H1 (cell line): ENCODE results near the gene GSE1.

ENCODE experiments used
- CTCF ChIP-seq, 3 experiments: IDR thresholded peaks; 1 replicate in 2 of 3; 2 replicates in 1 of 3; pipeline versions ENCODE4 v1.5.1 to v1.6.1; 2011; ENCODE audit warnings: low read length in 3 of 3, mild to moderate bottlenecking in 3 of 3, inconsistent platforms in 2 of 3, low read depth in 1 of 3, moderate library complexity in 1 of 3; ENCODE audit not compliant: insufficient read depth in 1 of 3; ENCODE audit errors: control extremely low read depth in 1 of 3
- EP300 ChIP-seq, 2 experiments: IDR thresholded peaks; 1 replicate in 1 of 2; 2 replicates in 1 of 2; pipeline ENCODE4 v1.6.1; 2011 to 2012; ENCODE audit warnings: low read depth in 2 of 2, low read length in 2 of 2, mild to moderate bottlenecking in 2 of 2, borderline replicate concordance in 1 of 2, inconsistent platforms in 1 of 2, moderate library complexity in 1 of 2
- EZH2 ChIP-seq: fragments of 200-600 bp; sonication (generic); IDR thresholded peaks from 2 replicates; pipeline ENCODE4 v1.7.1; 2012; ENCODE audit warnings: low read depth, mild to moderate bottlenecking, moderate library complexity, low read length, inconsistent platforms; ENCODE audit not compliant: severe bottlenecking
- GABPA ChIP-seq: IDR thresholded peaks from 2 replicates; pipeline ENCODE4 v1.6.1; 2011; ENCODE audit warnings: mild to moderate bottlenecking, low read length, moderate library complexity, borderline replicate concordance; ENCODE audit not compliant: insufficient read depth
- MAFK ChIP-seq: IDR thresholded peaks from 2 replicates; pipeline ENCODE4 v1.6.1; 2012; ENCODE audit warnings: low read depth, mild to moderate bottlenecking, improper control_type of control experiment, low read length
- POLR2A ChIP-seq, 2 experiments: IDR thresholded peaks; 1 replicate in 1 of 2; 2 replicates in 1 of 2; pipeline ENCODE4 v1.6.1; 2011; ENCODE audit warnings: low read depth in 2 of 2, low read length in 2 of 2, mild to moderate bottlenecking in 2 of 2; ENCODE audit errors: control extremely low read depth in 1 of 2
- RAD21 ChIP-seq, 2 experiments: IDR thresholded peaks in 1 of 2; conservative IDR thresholded peaks in 1 of 2; 2 replicates each; pipeline ENCODE4 v1.6.1; 2011; ENCODE audit warnings: low read depth in 2 of 2, low read length in 2 of 2, improper control_type of control experiment in 1 of 2, inconsistent platforms in 1 of 2, mild to moderate bottlenecking in 1 of 2, moderate library complexity in 1 of 2
- SIX5 ChIP-seq: IDR thresholded peaks from 2 replicates; pipeline ENCODE4 v1.6.1; 2011; ENCODE audit warnings: mild to moderate bottlenecking, low read depth, low read length
- SP1 ChIP-seq: IDR thresholded peaks from 2 replicates; pipeline ENCODE4 v1.6.1; 2011; ENCODE audit warnings: low read depth, low read length
- SP2 ChIP-seq: IDR thresholded peaks from 2 replicates; pipeline ENCODE4 v1.6.1; 2012; ENCODE audit warnings: mild to moderate bottlenecking, low read length, inconsistent platforms
- TCF12 ChIP-seq: IDR thresholded peaks from 2 replicates; pipeline ENCODE4 v1.6.1; 2011; ENCODE audit warnings: low read depth, mild to moderate bottlenecking, low read length
- TEAD4 ChIP-seq: IDR thresholded peaks from 2 replicates; pipeline ENCODE4 v1.6.1; 2012; ENCODE audit warnings: low read depth, low read length, inconsistent platforms, mixed read lengths
- YY1 ChIP-seq: IDR thresholded peaks from 2 replicates; pipeline ENCODE4 v1.6.1; 2011; ENCODE audit warnings: low read depth, mild to moderate bottlenecking, low read length
- TF ChIP-seq, protein P1 (sequence below): IDR thresholded peaks from 2 replicates; pipeline ENCODE4 v1.6.1; 2011; ENCODE audit warnings: low read length, improper control_type of control experiment

DNA sequence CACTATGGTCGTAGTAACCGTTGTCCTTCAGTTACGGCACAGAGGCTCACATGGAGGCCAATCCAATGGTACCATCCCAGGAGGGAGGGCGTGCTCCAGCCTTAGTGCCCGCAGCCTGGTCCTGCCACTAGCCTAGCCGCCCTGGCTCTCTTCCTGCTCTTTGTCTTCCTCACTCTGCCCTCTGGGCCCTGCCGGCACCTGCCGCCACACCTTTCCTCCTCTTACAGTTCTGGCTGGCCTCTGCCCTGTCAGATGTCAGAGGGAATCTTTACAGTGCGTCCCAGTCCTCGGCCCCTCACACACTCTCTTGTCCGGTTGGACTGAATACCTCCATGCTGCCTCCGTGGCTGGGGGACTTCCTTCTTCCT lies 52.2 kb downstream of the GSE1 start:
- TF ChIP-seq POLR2A (IDR thresholded peaks at IDR 0.05; ENCODE audit: control extremely low read depth in 1 of 2, low read depth in 2 of 2, low read length in 2 of 2) (no peak), SP1 (no peak), EP300 (IDR thresholded peaks at IDR 0.05; ENCODE audit: borderline replicate concordance in 1 of 2, low read depth in 2 of 2, low read length in 2 of 2) (no peak), YY1 (no peak), CTCF (IDR thresholded peaks at IDR 0.05; ENCODE audit: control extremely low read depth in 1 of 3, insufficient read depth in 1 of 3, low read depth in 1 of 3, low read length in 3 of 3) (no peak), MAFK (no peak), RAD21 (IDR thresholded peaks at IDR 0.05 in 1 of 2, conservative IDR thresholded peaks at IDR 0.05 in 1 of 2; ENCODE audit: low read depth in 2 of 2, low read length in 2 of 2) (no peak), EZH2 (no peak), GABPA (no peak), TEAD4 (no peak), SP2 (no peak), SIX5 (no peak), TCF12 (no peak)
- TF ChIP-seq, protein P1, sequence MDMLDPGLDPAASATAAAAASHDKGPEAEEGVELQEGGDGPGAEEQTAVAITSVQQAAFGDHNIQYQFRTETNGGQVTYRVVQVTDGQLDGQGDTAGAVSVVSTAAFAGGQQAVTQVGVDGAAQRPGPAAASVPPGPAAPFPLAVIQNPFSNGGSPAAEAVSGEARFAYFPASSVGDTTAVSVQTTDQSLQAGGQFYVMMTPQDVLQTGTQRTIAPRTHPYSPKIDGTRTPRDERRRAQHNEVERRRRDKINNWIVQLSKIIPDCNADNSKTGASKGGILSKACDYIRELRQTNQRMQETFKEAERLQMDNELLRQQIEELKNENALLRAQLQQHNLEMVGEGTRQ: no peak
